Astrocyte (in vitro differentiated cells and primary cell): ENCODE measurements around the gene PER2. TPM values are rescaled to one million over a fixed set of nuclear protein-coding genes. Genes with fewer than 3 reads are reported as not detected.

ENCODE experiments used
- DNase-seq: peaks from one replicate; pipeline ENCODE4 v3.0.0-alpha.2; 2010; ENCODE audit warnings: low read depth
- FAIRE-seq: peaks from 2 replicates; lab custom pipeline; 2011; peaks lifted over from hg19 to GRCh38; lab: Jason Lieb, UNC
- H2AFZ ChIP-seq: 2 replicates; pipeline ENCODE4 v1.6.0; 2012; ENCODE audit warnings: low read depth, low read length, inconsistent platforms
- H3K27ac ChIP-seq: 2 replicates; pipeline ENCODE4 v1.5.1; 2011; ENCODE audit warnings: low read depth, low read length, inconsistent platforms
- H3K27me3 ChIP-seq: 2 replicates; pipeline ENCODE4 v1.6.0; 2011; ENCODE audit warnings: low read length, inconsistent platforms; ENCODE audit not compliant: insufficient read depth
- H3K36me3 ChIP-seq: 2 replicates; pipeline ENCODE4 v1.5.1; 2011; ENCODE audit warnings: low read length, inconsistent platforms; ENCODE audit not compliant: insufficient read depth
- H3K4me1 ChIP-seq: 2 replicates; pipeline ENCODE4 v1.5.1; 2011; ENCODE audit warnings: low read length, inconsistent platforms; ENCODE audit not compliant: insufficient read depth
- H3K4me2 ChIP-seq: 2 replicates; pipeline ENCODE4 v1.6.0; 2012; ENCODE audit warnings: low read length, inconsistent platforms
- H3K4me3 ChIP-seq: 2 replicates; pipeline ENCODE4 v1.5.1; 2011; ENCODE audit warnings: low read depth, mild to moderate bottlenecking, low read length, inconsistent platforms; ENCODE audit not compliant: insufficient read depth
- H3K79me2 ChIP-seq: 2 replicates; pipeline ENCODE4 v1.6.0; 2012; ENCODE audit warnings: mild to moderate bottlenecking, low read length, inconsistent platforms; ENCODE audit not compliant: insufficient read depth
- H3K9ac ChIP-seq: 2 replicates; pipeline ENCODE4 v1.6.0; 2012; ENCODE audit warnings: mild to moderate bottlenecking, low read length, inconsistent platforms
- H3K9me3 ChIP-seq: 2 replicates; pipeline ENCODE4 v1.5.1; 2012; ENCODE audit warnings: low read depth, mild to moderate bottlenecking, low read length, inconsistent platforms; ENCODE audit not compliant: insufficient read depth
- H4K20me1 ChIP-seq: 2 replicates; pipeline ENCODE4 v1.6.0; 2012; ENCODE audit warnings: low read length, inconsistent platforms; ENCODE audit not compliant: insufficient read depth
- H3K27ac Mint-ChIP-seq: one replicate; pipeline ENCODE4 v1.8.0; 2021; ENCODE audit warnings: mild to moderate bottlenecking, mixed read lengths; ENCODE audit not compliant: unreplicated experiment
- H3K27me3 Mint-ChIP-seq: one replicate; pipeline ENCODE4 v1.8.0; 2021; ENCODE audit warnings: low read depth, mixed read lengths; ENCODE audit not compliant: unreplicated experiment
- H3K36me3 Mint-ChIP-seq: one replicate; pipeline ENCODE4 v1.8.0; 2021; ENCODE audit warnings: low read depth, mixed read lengths; ENCODE audit not compliant: unreplicated experiment
- H3K4me1 Mint-ChIP-seq: one replicate; pipeline ENCODE4 v1.8.0; 2021; ENCODE audit warnings: low read depth, mixed read lengths; ENCODE audit not compliant: unreplicated experiment
- H3K4me3 Mint-ChIP-seq: one replicate; pipeline ENCODE4 v1.8.0; 2021; ENCODE audit warnings: mild to moderate bottlenecking, moderate library complexity, mixed read lengths; ENCODE audit not compliant: unreplicated experiment
- H3K9me3 Mint-ChIP-seq: one replicate; pipeline ENCODE4 v1.8.0; 2021; ENCODE audit warnings: mild to moderate bottlenecking, mixed read lengths; ENCODE audit not compliant: unreplicated experiment
- EZH2 ChIP-seq: IDR thresholded peaks from 2 replicates; pipeline ENCODE4 v1.6.1; 2012; ENCODE audit warnings: mild to moderate bottlenecking, low read length, inconsistent platforms; ENCODE audit not compliant: insufficient read depth
- total RNA-seq: library from RNA; stranded (reverse); gene quantifications from 2 replicates; pipeline ENCODE4 v1.2.1, GENCODE V29; 2021
- TF ChIP-seq, protein P1 (sequence below): IDR thresholded peaks from 2 replicates; pipeline ENCODE4 v1.5.1; 2011; ENCODE audit warnings: low read depth, mild to moderate bottlenecking, inconsistent platforms, low read length, moderate library complexity; ENCODE audit not compliant: insufficient read depth

Gene PER2
- total RNA-seq, 1 donor from 2014 or later: 2.0 TPM

- Histone ChIP-seq H3K36me3 (peaks cover 3% of the 10 kb centered on the region), H3K9ac (no peak overlapping the region), H3K79me2 (no peaks in the 10 kb centered on the region), H4K20me1 (no peaks in the 10 kb centered on the region), H3K27me3 (no peaks in the 10 kb centered on the region), H2AFZ (no peak overlapping the region), H3K27ac (no peak overlapping the region), H3K4me1 (peaks cover 7% of the 10 kb centered on the region), H3K9me3 (no peaks in the 10 kb centered on the region), H3K4me3 (no peak overlapping the region), H3K4me2 (no peak overlapping the region)
- no peak overlapping the region for H3K27ac Mint-ChIP-seq
- H3K36me3 Mint-ChIP-seq: peaks cover 7% of the 10 kb centered on the region
- TF ChIP-seq, protein P1, sequence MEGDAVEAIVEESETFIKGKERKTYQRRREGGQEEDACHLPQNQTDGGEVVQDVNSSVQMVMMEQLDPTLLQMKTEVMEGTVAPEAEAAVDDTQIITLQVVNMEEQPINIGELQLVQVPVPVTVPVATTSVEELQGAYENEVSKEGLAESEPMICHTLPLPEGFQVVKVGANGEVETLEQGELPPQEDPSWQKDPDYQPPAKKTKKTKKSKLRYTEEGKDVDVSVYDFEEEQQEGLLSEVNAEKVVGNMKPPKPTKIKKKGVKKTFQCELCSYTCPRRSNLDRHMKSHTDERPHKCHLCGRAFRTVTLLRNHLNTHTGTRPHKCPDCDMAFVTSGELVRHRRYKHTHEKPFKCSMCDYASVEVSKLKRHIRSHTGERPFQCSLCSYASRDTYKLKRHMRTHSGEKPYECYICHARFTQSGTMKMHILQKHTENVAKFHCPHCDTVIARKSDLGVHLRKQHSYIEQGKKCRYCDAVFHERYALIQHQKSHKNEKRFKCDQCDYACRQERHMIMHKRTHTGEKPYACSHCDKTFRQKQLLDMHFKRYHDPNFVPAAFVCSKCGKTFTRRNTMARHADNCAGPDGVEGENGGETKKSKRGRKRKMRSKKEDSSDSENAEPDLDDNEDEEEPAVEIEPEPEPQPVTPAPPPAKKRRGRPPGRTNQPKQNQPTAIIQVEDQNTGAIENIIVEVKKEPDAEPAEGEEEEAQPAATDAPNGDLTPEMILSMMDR: no peak
- no peak for TF ChIP-seq EZH2
- DNase-seq: no peak
- FAIRE-seq: no peak
- peaks cover 11% of the 10 kb centered on the region for H3K4me1 Mint-ChIP-seq
- H3K9me3 Mint-ChIP-seq: no peaks in the 10 kb centered on the region
- peaks cover 6% of the 10 kb centered on the region for H3K27me3 Mint-ChIP-seq
- H3K4me3 Mint-ChIP-seq: no peak overlapping the region
Observed at GRCh38 chr2:238267884-238268680, 20.3 kb downstream of the PER2 start.

DNA sequence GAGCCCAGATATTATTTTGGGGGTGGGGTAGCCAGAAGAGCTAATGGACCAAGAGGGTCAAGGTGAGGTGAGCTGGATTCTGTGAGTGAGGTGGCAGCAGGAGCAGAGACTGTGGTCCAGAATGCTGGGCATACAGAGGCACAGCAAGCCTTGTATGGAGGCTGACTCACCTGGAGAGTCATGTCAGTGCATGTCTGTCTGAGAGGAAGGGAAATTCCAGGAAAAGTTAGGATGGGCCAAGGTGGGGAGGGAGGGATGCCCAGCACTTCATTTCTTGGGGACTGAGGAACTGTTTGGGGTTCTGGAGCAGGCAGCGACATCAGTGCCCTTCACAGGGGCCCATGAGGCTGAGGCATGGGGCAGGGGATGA lies 21.1 kb downstream of the PER2 start:
- Histone ChIP-seq H3K9me3 (no peaks in the 10 kb centered on the region), H3K4me1 (peaks cover 7% of the 10 kb centered on the region), H2AFZ (no peak overlapping the region), H3K9ac (no peak overlapping the region), H3K36me3 (peaks cover 3% of the 10 kb centered on the region), H3K27ac (no peak overlapping the region), H4K20me1 (no peaks in the 10 kb centered on the region), H3K79me2 (no peaks in the 10 kb centered on the region), H3K27me3 (no peaks in the 10 kb centered on the region), H3K4me2 (no peak overlapping the region), H3K4me3 (no peak overlapping the region)
- Mint-ChIP-seq H3K4me3 (no peak overlapping the region), H3K9me3 (no peaks in the 10 kb centered on the region), H3K27me3 (peaks cover 6% of the 10 kb centered on the region), H3K4me1 (peaks cover 12% of the 10 kb centered on the region), H3K36me3 (peaks cover 7% of the 10 kb centered on the region), H3K27ac (no peak overlapping the region)
- no peak for DNase-seq
- no peak for FAIRE-seq
- TF ChIP-seq, protein P1: no peak
- TF ChIP-seq EZH2: no peak

DNA sequence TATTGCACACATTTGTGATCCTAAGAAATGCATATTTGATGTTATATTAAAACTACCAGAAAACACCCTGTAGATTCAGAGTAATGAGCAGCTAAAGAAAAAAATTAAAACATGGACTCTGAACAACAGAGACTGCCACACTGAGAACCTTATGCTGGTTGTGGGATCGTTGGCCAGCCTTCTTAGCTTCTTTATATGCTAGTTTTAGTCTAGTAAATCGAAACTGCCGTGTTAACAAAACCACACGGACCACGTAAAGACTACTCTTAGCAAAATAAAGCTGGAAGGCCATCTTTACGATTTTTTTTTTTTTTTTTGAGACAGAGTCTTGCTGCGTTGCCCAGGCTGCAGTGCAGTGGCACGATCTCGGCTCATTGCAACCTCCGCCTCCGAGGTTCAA lies 22.8 kb downstream of the PER2 start:
- FAIRE-seq (no peak), DNase-seq (no peak)
- no peak overlapping the region for H2AFZ ChIP-seq
- H3K36me3 ChIP-seq: peaks cover 3% of the 10 kb centered on the region
- no peak overlapping the region for H3K4me3 Mint-ChIP-seq
- H3K27me3 Mint-ChIP-seq: peaks cover 6% of the 10 kb centered on the region
- TF ChIP-seq EZH2: no peak
- TF ChIP-seq, protein P1: no peak
- H3K36me3 Mint-ChIP-seq: peaks cover 5% of the 10 kb centered on the region
- H3K27ac Mint-ChIP-seq: no peak overlapping the region
- H3K9me3 ChIP-seq: no peaks in the 10 kb centered on the region
- no peaks in the 10 kb centered on the region for H3K27me3 ChIP-seq
- H3K4me1 ChIP-seq: peaks cover 13% of the 10 kb centered on the region
- H3K9ac ChIP-seq: no peak overlapping the region
- H4K20me1 ChIP-seq: no peaks in the 10 kb centered on the region
- H3K79me2 ChIP-seq: no peaks in the 10 kb centered on the region
- peaks cover 21% of the 10 kb centered on the region for H3K4me1 Mint-ChIP-seq
- no peak overlapping the region for H3K4me3 ChIP-seq
- H3K9me3 Mint-ChIP-seq: no peaks in the 10 kb centered on the region
- H3K27ac ChIP-seq: no peak overlapping the region
- H3K4me2 ChIP-seq: no peak overlapping the region
